H1 (cell line): Measurements from ENCODE around the gene ANKRD12. TPM values are rescaled to one million over a fixed set of nuclear protein-coding genes. Genes with fewer than 3 reads are reported as not detected.

ENCODE experiments used
- CTCF ChIA-PET: fragments of 300-600 bp; sonication (Branson Sonifier 250); formaldehyde crosslinking; loops from one replicate; lab custom pipeline; 2021; ENCODE audit not compliant: partially characterized antibody; lab: Charles Lee
- POLR2A ChIA-PET: fragments of 300-600 bp; sonication (Branson Sonifier 250); formaldehyde crosslinking; loops from one replicate; lab custom pipeline; 2021; ENCODE audit warnings: inconsistent platforms; ENCODE audit not compliant: partially characterized antibody; lab: Charles Lee
- DNase-seq, 2 experiments: peaks; one replicate each; pipeline versions ENCODE4 v3.0.0 to v3.0.0-alpha.2; 2010 to 2022; ENCODE audit warnings: low spot score in 2 of 2, low read depth in 1 of 2, mixed read lengths in 1 of 2
- FAIRE-seq: peaks from 2 replicates; lab custom pipeline; 2011; peaks lifted over from hg19 to GRCh38; lab: Jason Lieb, UNC
- H2AFZ ChIP-seq: 2 replicates; pipeline ENCODE4 v1.8.1; 2012; ENCODE audit warnings: low read length, inconsistent platforms
- H2AK5ac ChIP-seq: 2 replicates; pipeline ENCODE4 v1.6.1; 2013; ENCODE audit warnings: low read depth, low read length
- H2BK120ac ChIP-seq: replicated peaks from 2 replicates; pipeline ENCODE3; 2013; ENCODE audit warnings: low read depth, low read length, inconsistent platforms
- H2BK12ac ChIP-seq: 2 replicates; pipeline ENCODE4 v1.6.1; 2013; ENCODE audit warnings: low read depth, low read length
- H2BK15ac ChIP-seq: 2 replicates; pipeline ENCODE4 v1.6.1; 2013; ENCODE audit warnings: low read length
- H2BK20ac ChIP-seq: 2 replicates; pipeline ENCODE4 v1.6.1; 2013; ENCODE audit warnings: low read length
- H2BK5ac ChIP-seq: 2 replicates; pipeline ENCODE4 v1.6.1; 2013; ENCODE audit warnings: low read depth, low read length
- H3K14ac ChIP-seq: 2 replicates; pipeline ENCODE4 v1.6.1; 2013; ENCODE audit warnings: inconsistent platforms; ENCODE audit not compliant: insufficient read length
- H3K18ac ChIP-seq: 2 replicates; pipeline ENCODE4 v1.6.1; 2013; ENCODE audit warnings: low read length; ENCODE audit errors: extremely low read depth
- H3K23ac ChIP-seq: 2 replicates; pipeline ENCODE4 v1.6.1; 2013; ENCODE audit warnings: inconsistent platforms; ENCODE audit not compliant: insufficient read length
- H3K23me2 ChIP-seq: 2 replicates; pipeline ENCODE4 v1.6.1; 2013; ENCODE audit warnings: low read depth, low read length
- H3K27ac ChIP-seq: 2 replicates; pipeline ENCODE4 v1.6.1; 2011; ENCODE audit warnings: low read depth, low read length, inconsistent platforms
- H3K27me3 ChIP-seq, 4 experiments: replicated peaks in 1 of 4; 1 replicate in 1 of 4; 2 replicates in 3 of 4; pipeline versions ENCODE4 v1.6.1 to v1.8.1; 2011 to 2013; ENCODE audit warnings: low read length in 3 of 4, mild to moderate bottlenecking in 3 of 4, inconsistent platforms in 2 of 4, mixed read lengths in 2 of 4, moderate library complexity in 1 of 4; ENCODE audit not compliant: control insufficient read depth in 3 of 4, insufficient read depth in 3 of 4; ENCODE audit errors: extremely low read depth in 1 of 4
- H3K36me3 ChIP-seq, 4 experiments: 2 replicates each; pipeline versions ENCODE4 v1.6.1 to v1.8.1; 2011 to 2013; ENCODE audit warnings: mild to moderate bottlenecking in 4 of 4, low read length in 3 of 4, moderate library complexity in 2 of 4, control low read depth in 1 of 4, inconsistent platforms in 1 of 4; ENCODE audit not compliant: insufficient read depth in 4 of 4, control insufficient read depth in 2 of 4
- H3K4ac ChIP-seq: replicated peaks from 2 replicates; pipeline ENCODE3; 2013; ENCODE audit warnings: low read length, low read depth, mixed read lengths, inconsistent platforms; ENCODE audit not compliant: insufficient read length
- H3K4me1 ChIP-seq, 4 experiments: replicated peaks in 1 of 4; 1 replicate in 1 of 4; 2 replicates in 3 of 4; pipeline versions ENCODE4 v1.6.1 to v1.8.1; 2011 to 2013; ENCODE audit warnings: low read length in 3 of 4, inconsistent platforms in 2 of 4, mixed read lengths in 1 of 4; ENCODE audit not compliant: insufficient read depth in 4 of 4, control insufficient read depth in 3 of 4
- H3K4me2 ChIP-seq, 2 experiments: 2 replicates each; pipeline versions ENCODE4 v1.6.1 to v1.8.1; 2011 to 2013; ENCODE audit warnings: low read depth in 2 of 2, low read length in 2 of 2, control low read depth in 1 of 2, inconsistent platforms in 1 of 2, mild to moderate bottlenecking in 1 of 2; ENCODE audit not compliant: insufficient read depth in 1 of 2
- H3K4me3 ChIP-seq, 4 experiments: fragments of 200-600, 300-600 bp in 1 of 4; sonication (generic), shearing (Covaris generic), sonication (Bioruptor Twin) in 1 of 4; 2 replicates each; pipeline versions ENCODE4 v1.5.1 to v1.8.1; 2011 to 2016; ENCODE audit warnings: low read length in 4 of 4, low read depth in 3 of 4, control low read depth in 2 of 4, inconsistent platforms in 2 of 4, mild to moderate bottlenecking in 2 of 4, mixed read lengths in 1 of 4, moderate library complexity in 1 of 4; ENCODE audit not compliant: insufficient read depth in 2 of 4; ENCODE audit errors: extremely low read depth in 1 of 4
- H3K56ac ChIP-seq: replicated peaks from 2 replicates; pipeline ENCODE3; 2013; ENCODE audit warnings: low read depth, mild to moderate bottlenecking, mixed read lengths, low read length, inconsistent platforms; ENCODE audit not compliant: insufficient read length
- H3K79me1 ChIP-seq: 2 replicates; pipeline ENCODE4 v1.6.1; 2013; ENCODE audit warnings: low read depth, low read length, control low read depth
- H3K79me2 ChIP-seq, 2 experiments: 2 replicates each; pipeline versions ENCODE4 v1.6.1 to v1.8.1; 2012 to 2013; ENCODE audit warnings: low read length in 2 of 2, mild to moderate bottlenecking in 2 of 2, inconsistent platforms in 1 of 2; ENCODE audit not compliant: insufficient read depth in 2 of 2, control insufficient read depth in 1 of 2
- H3K9ac ChIP-seq, 4 experiments: replicated peaks in 1 of 4; 1 replicate in 1 of 4; 2 replicates in 3 of 4; pipeline versions ENCODE4 v1.6.1 to v1.8.1; 2011 to 2013; ENCODE audit warnings: low read depth in 3 of 4, low read length in 3 of 4, control low read depth in 2 of 4, mild to moderate bottlenecking in 2 of 4, moderate library complexity in 2 of 4, inconsistent platforms in 1 of 4; ENCODE audit errors: extremely low read depth in 1 of 4
- H3K9me3 ChIP-seq, 2 experiments: 2 replicates each; pipeline versions ENCODE4 v1.6.1 to v1.8.1; 2012 to 2013; ENCODE audit warnings: mild to moderate bottlenecking in 2 of 2, moderate library complexity in 2 of 2, control low read depth in 1 of 2, inconsistent platforms in 1 of 2, low read depth in 1 of 2, low read length in 1 of 2, mixed read lengths in 1 of 2; ENCODE audit not compliant: insufficient read depth in 2 of 2
- H4K20me1 ChIP-seq, 2 experiments: replicated peaks in 1 of 2; 2 replicates each; pipeline versions ENCODE3 to v1.8.1; 2011 to 2013; ENCODE audit warnings: inconsistent platforms in 2 of 2, low read length in 2 of 2, mild to moderate bottlenecking in 1 of 2; ENCODE audit not compliant: insufficient read depth in 2 of 2, control insufficient read depth in 1 of 2
- H4K5ac ChIP-seq: 2 replicates; pipeline ENCODE4 v1.6.1; 2013; ENCODE audit warnings: low read length, low read depth, mixed read lengths, inconsistent platforms; ENCODE audit not compliant: insufficient read length
- H4K8ac ChIP-seq: 2 replicates; pipeline ENCODE4 v1.8.0; 2013; ENCODE audit warnings: mild to moderate bottlenecking, moderate library complexity, low read length, inconsistent platforms; ENCODE audit not compliant: insufficient read depth; ENCODE audit errors: extremely low read depth
- H4K91ac ChIP-seq: replicated peaks from 2 replicates; pipeline ENCODE3; 2013; ENCODE audit warnings: low read length, mixed read lengths, inconsistent platforms; ENCODE audit not compliant: insufficient read length
- ASH2L ChIP-seq: fragments of 200-600, 300-600 bp; sonication (generic); IDR thresholded peaks from one replicate; pipeline ENCODE4 v1.7.1; 2017; ENCODE audit warnings: low read length
- BCL11A ChIP-seq, 2 experiments: IDR thresholded peaks; one replicate each; pipeline ENCODE4 v1.6.1; 2011; ENCODE audit warnings: low read depth in 2 of 2, low read length in 2 of 2, mild to moderate bottlenecking in 2 of 2
- CHD2 ChIP-seq: IDR thresholded peaks from 2 replicates; pipeline ENCODE4 v1.6.1; 2012; ENCODE audit warnings: low read length, improper control_type of control experiment
- EZH2 ChIP-seq: fragments of 200-600 bp; sonication (generic); IDR thresholded peaks from 2 replicates; pipeline ENCODE4 v1.7.1; 2012; ENCODE audit warnings: low read depth, mild to moderate bottlenecking, moderate library complexity, low read length, inconsistent platforms; ENCODE audit not compliant: severe bottlenecking
- GTF2F1 ChIP-seq: IDR thresholded peaks from 2 replicates; pipeline ENCODE4 v1.6.1; 2012; ENCODE audit warnings: low read depth, low read length, improper control_type of control experiment, borderline replicate concordance
- MAFK ChIP-seq: IDR thresholded peaks from 2 replicates; pipeline ENCODE4 v1.6.1; 2012; ENCODE audit warnings: low read depth, mild to moderate bottlenecking, improper control_type of control experiment, low read length
- POLR2AphosphoS5 ChIP-seq: IDR thresholded peaks from 2 replicates; pipeline ENCODE4 v1.6.1; 2011; ENCODE audit warnings: low read depth, low read length
- RBBP5 ChIP-seq: IDR thresholded peaks from 2 replicates; pipeline ENCODE4 v1.7.1; 2012; ENCODE audit warnings: low read depth, mild to moderate bottlenecking, inconsistent platforms, low read length, moderate library complexity, borderline replicate concordance
- TBP ChIP-seq: IDR thresholded peaks from 2 replicates; pipeline ENCODE4 v1.6.1; 2011; ENCODE audit warnings: low read depth, low read length, improper control_type of control experiment
- TCF12 ChIP-seq: IDR thresholded peaks from 2 replicates; pipeline ENCODE4 v1.6.1; 2011; ENCODE audit warnings: low read depth, mild to moderate bottlenecking, low read length
- WGBS, 2 experiments: shearing (Covaris generic) in 1 of 2; methylation state at CpG; one replicate each; pipeline versions ENCODE4 v1.1.6 to v1.1.7; 2013 to 2015; ENCODE audit warnings: low lambda C conversion rate in 2 of 2, mixed read lengths in 2 of 2, inconsistent platforms in 1 of 2, low coverage in 1 of 2, missing lambda C conversion rate in 1 of 2; ENCODE audit not compliant: insufficient replicate concordance in 2 of 2, insufficient coverage in 1 of 2, insufficient read length in 1 of 2; ENCODE audit errors: extremely low coverage in 1 of 2, missing lambda C conversion rate in 1 of 2; 5-methylcytosine and 5-hydroxymethylcytosine counted together
- polyA plus RNA-seq, 7 experiments: library from polyadenylated mRNA; depleted of rRNA in 3 of 7; stranded (reverse) in 5 of 7; unstranded in 2 of 7; fragments of >200 nt in 5 of 7; fragments of 200-250 nt in 2 of 7; gene quantifications; 1 replicate in 5 of 7; 2 replicates in 1 of 7; 4 replicates in 1 of 7; pipeline versions ENCODE4 v1.2.1 to v1.2.3, GENCODE V29; 2011 to 2013; ENCODE audit warnings: missing spikeins in 2 of 7, mixed read lengths in 2 of 7
- total RNA-seq: library from RNA; stranded (reverse); fragmentation: NEBNext Ultra II Directional; extraction: Animal tissue kit (Norgen Biotek cat#: 25700); gene quantifications from 2 replicates; pipeline ENCODE4 v1.2.1, GENCODE V29; 2021
- TF ChIP-seq, protein P1 (sequence below): IDR thresholded peaks from 2 replicates; pipeline ENCODE4 v1.6.1; 2011; ENCODE audit warnings: low read depth, mild to moderate bottlenecking, low read length; ENCODE audit not compliant: insufficient read depth
- TF ChIP-seq, protein P2 (sequence below): IDR thresholded peaks from 2 replicates; pipeline ENCODE4 v1.6.1; 2012; ENCODE audit warnings: low read length, inconsistent platforms

ANKRD12 gene
- total and polyA plus RNA-seq, 2 of the 8 experiments (the other 6 are each of a cell fraction or from before 2014, with no cell fraction given) = 2.6 to 37.9 TPM

DNA sequence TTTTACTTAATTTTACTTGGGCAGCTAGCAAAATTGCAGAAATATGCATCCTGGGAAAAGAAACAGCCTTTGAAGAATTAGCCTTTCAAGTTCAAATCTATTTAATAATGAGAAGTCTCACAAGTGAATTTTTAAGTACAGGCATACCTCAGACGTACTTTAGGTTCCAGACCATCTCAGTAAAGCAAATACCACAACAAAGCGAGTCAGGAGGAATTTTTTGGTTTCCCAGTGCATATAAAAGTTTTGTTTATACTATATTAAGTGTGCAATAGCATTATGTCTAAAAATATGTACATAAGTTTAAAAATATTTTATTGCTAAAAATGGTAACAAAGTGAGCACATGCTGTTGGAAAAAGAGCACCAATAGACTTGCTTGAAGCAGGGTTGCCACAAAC, 147.2 kb downstream of the ANKRD12 start:
- H3K9me3 ChIP-seq = 0 out of 4 replicates have a peak, but pooled peaks cover 0 to 2% of the 10 kb centered on the region in 2 experiments
- H2BK120ac ChIP-seq = no peak overlapping the region
- H3K18ac ChIP-seq = no peak overlapping the region
- 91% methylated on average over 2 of the region's 2 CpGs; no CpG with 5 or more reads in 1 of the 2 experiments for WGBS, 2 experiments
- no peak overlapping the region for H2AK5ac ChIP-seq
- H4K91ac ChIP-seq = no peak overlapping the region
- DNase-seq (no peak), FAIRE-seq (no peak)
- H2BK12ac ChIP-seq = no peak overlapping the region
- H2BK15ac ChIP-seq = no peak overlapping the region
- H3K79me2 ChIP-seq = no peaks in the 10 kb centered on the region
- H3K4me3 ChIP-seq = no peak overlapping the region
- H4K20me1 ChIP-seq = no peaks in the 10 kb centered on the region
- no peaks in the 10 kb centered on the region for H3K27me3 ChIP-seq
- POLR2A ChIA-PET = no interaction called here
- H3K36me3 ChIP-seq = no peaks in the 10 kb centered on the region; a peak in 2 of 8 replicates
- no peak overlapping the region for H2AFZ ChIP-seq
- CTCF ChIA-PET = interaction anchor here (0.6 kb wide), 1 partner anchor 164 kb away, joined by 3 read pairs; no protein-coding TSS in a partner anchor
- H2BK5ac ChIP-seq = no peak overlapping the region
- H3K79me1 ChIP-seq = no peaks in the 10 kb centered on the region
- no peak overlapping the region for H3K4me2 ChIP-seq
- no peaks in the 10 kb centered on the region for H3K23me2 ChIP-seq
- H3K23ac ChIP-seq = no peak overlapping the region
- H3K4ac ChIP-seq = no peak overlapping the region
- H3K56ac ChIP-seq = no peak overlapping the region
- no peak overlapping the region for H4K5ac ChIP-seq
- H3K4me1 ChIP-seq = no peaks in the 10 kb centered on the region
- H3K9ac ChIP-seq = no peak overlapping the region
- no peak overlapping the region for H4K8ac ChIP-seq
- no peak overlapping the region for H2BK20ac ChIP-seq
- H3K14ac ChIP-seq = no peak overlapping the region
- H3K27ac ChIP-seq = no peak overlapping the region
- TF ChIP-seq RBBP5 (no peak), GTF2F1 (no peak), MAFK (no peak), CHD2 (no peak), TCF12 (no peak), TBP (no peak), POLR2AphosphoS5 (no peak), BCL11A (IDR thresholded peaks at IDR 0.05; ENCODE audit: low read depth in 2 of 2, low read length in 2 of 2) (no peak), EZH2 (no peak), ASH2L (no peak)
- TF ChIP-seq, protein P1, sequence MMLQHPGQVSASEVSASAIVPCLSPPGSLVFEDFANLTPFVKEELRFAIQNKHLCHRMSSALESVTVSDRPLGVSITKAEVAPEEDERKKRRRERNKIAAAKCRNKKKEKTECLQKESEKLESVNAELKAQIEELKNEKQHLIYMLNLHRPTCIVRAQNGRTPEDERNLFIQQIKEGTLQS = no peak
- TF ChIP-seq, protein P2, sequence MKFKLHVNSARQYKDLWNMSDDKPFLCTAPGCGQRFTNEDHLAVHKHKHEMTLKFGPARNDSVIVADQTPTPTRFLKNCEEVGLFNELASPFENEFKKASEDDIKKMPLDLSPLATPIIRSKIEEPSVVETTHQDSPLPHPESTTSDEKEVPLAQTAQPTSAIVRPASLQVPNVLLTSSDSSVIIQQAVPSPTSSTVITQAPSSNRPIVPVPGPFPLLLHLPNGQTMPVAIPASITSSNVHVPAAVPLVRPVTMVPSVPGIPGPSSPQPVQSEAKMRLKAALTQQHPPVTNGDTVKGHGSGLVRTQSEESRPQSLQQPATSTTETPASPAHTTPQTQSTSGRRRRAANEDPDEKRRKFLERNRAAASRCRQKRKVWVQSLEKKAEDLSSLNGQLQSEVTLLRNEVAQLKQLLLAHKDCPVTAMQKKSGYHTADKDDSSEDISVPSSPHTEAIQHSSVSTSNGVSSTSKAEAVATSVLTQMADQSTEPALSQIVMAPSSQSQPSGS = no peak
